B cell (primary cell): Measurements from ENCODE around the gene MEIOB.

ENCODE experiments used
- CTCF ChIP-seq: fragments of 200-600 bp; IDR thresholded peaks from one replicate; pipeline ENCODE4 v1.8.0; 2022; ENCODE audit warnings: antibody characterized with exemption, mild to moderate bottlenecking
- EZH2 ChIP-seq: IDR thresholded peaks from 2 replicates; pipeline ENCODE4 v1.6.1; 2012; ENCODE audit warnings: borderline replicate concordance, low read depth, mild to moderate bottlenecking, moderate library complexity, low read length; ENCODE audit not compliant: insufficient read depth, poor library complexity, severe bottlenecking

GRCh38 chr16:1851793-1852192, 20.2 kb downstream of the MEIOB start:
- TF ChIP-seq CTCF (no peak), EZH2 (no peak)
